ENCODE data around the gene CALD1.

- TF ChIP-seq CTCF (IDR thresholded peaks at IDR 0.05) (no peak), POLR2AphosphoS5 (IDR thresholded peaks at IDR 0.05) (no peak), POLR2A (IDR thresholded peaks at IDR 0.05) (no peak), EP300 (IDR thresholded peaks at IDR 0.05) (no peak)
Measured at GRCh38 chr7:134736381-134736780, 43.1 kb upstream of the CALD1 start.

Data from stomach (tissue), 4 donors.